ENCODE results near the gene SERPINB2. TPM values are rescaled to one million over a fixed set of nuclear protein-coding genes. Genes with fewer than 3 reads are reported as not detected.
A peak's percentile ranks its signal among the peaks of the same experiment; 100 is the strongest.

The SERPINB2 gene
- total RNA-seq, 2 donors from 2014 or later: not detected

DNA sequence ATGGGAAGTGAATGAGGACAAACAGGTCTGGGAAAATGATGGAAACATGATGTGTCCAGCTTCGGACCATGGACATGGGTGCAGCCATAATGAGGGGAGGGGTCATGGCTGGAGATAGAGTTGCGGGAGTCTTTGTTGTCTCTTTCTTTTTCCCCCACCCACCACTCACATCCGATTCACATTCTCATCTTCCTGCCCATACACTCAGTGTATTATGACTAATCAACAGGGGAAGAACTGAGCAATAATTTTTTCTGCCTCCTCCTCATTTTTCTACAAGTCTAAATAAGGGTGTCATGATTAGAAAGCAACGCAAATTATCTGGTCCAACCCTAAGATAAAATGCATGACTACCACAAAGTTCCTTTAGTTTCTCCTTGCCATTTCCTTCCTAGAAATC lies 5.7 kb upstream of the SERPINB2 start:
- H3K27me3 ChIP-seq (ENCODE audit: control insufficient read depth, insufficient read depth, low read length, poor library complexity, severe bottlenecking): no peaks in the 10 kb centered on the region
- no peaks in the 10 kb centered on the region for H3K36me3 ChIP-seq (ENCODE audit: control insufficient read depth, insufficient read depth, low read length)
- H3K9me3 ChIP-seq (ENCODE audit: control insufficient read depth, low read length): no peaks in the 10 kb centered on the region
- H3K36me3 Mint-ChIP-seq (ENCODE audit: low read depth): no peaks in the 10 kb centered on the region
- WGBS, 2 experiments (ENCODE audit: insufficient coverage in 1 of 2, insufficient read length in 1 of 2): 98 to 100% methylated on average over 1 to 4 of the region's 4 CpGs
- no peak overlapping the region for H3K27ac Mint-ChIP-seq
- no peak for DNase-seq
- peaks cover 4% of the 10 kb centered on the region for H3K4me1 Mint-ChIP-seq
- no peaks in the 10 kb centered on the region for H3K27me3 Mint-ChIP-seq (ENCODE audit: insufficient read depth)
- H3K9me3 Mint-ChIP-seq: no peaks in the 10 kb centered on the region
- H3K4me1 ChIP-seq (ENCODE audit: control insufficient read depth, insufficient read depth, low read length): no peaks in the 10 kb centered on the region
- TF ChIP-seq, protein P1, sequence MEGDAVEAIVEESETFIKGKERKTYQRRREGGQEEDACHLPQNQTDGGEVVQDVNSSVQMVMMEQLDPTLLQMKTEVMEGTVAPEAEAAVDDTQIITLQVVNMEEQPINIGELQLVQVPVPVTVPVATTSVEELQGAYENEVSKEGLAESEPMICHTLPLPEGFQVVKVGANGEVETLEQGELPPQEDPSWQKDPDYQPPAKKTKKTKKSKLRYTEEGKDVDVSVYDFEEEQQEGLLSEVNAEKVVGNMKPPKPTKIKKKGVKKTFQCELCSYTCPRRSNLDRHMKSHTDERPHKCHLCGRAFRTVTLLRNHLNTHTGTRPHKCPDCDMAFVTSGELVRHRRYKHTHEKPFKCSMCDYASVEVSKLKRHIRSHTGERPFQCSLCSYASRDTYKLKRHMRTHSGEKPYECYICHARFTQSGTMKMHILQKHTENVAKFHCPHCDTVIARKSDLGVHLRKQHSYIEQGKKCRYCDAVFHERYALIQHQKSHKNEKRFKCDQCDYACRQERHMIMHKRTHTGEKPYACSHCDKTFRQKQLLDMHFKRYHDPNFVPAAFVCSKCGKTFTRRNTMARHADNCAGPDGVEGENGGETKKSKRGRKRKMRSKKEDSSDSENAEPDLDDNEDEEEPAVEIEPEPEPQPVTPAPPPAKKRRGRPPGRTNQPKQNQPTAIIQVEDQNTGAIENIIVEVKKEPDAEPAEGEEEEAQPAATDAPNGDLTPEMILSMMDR (conservative IDR thresholded peaks at IDR 0.05): no peak
- H3K27ac ChIP-seq (ENCODE audit: low read depth, low read length): no peak overlapping the region
- no peak overlapping the region for H3K9ac ChIP-seq (ENCODE audit: extremely low read depth, low read length, poor library complexity, severe bottlenecking)
- H3K4me3 ChIP-seq (ENCODE audit: low read length): no peak overlapping the region
- no peak overlapping the region for H3K4me3 Mint-ChIP-seq

- H3K4me3 Mint-ChIP-seq: no peak overlapping the region
- H3K4me1 ChIP-seq (ENCODE audit: control insufficient read depth, insufficient read depth, low read length): no peaks in the 10 kb centered on the region
Measured at GRCh38 chr18:63882333-63883141, 5.0 kb upstream of the SERPINB2 start.

GRCh38 chr18:63883617-63884016 lies 3.9 kb upstream of the SERPINB2 start:
- Mint-ChIP-seq H3K27ac (no peak overlapping the region), H3K9me3 (no peaks in the 10 kb centered on the region), H3K36me3 (ENCODE audit: low read depth) (no peaks in the 10 kb centered on the region), H3K4me3 (no peak overlapping the region), H3K27me3 (ENCODE audit: insufficient read depth) (no peaks in the 10 kb centered on the region), H3K4me1 (peaks cover 4% of the 10 kb centered on the region)
- H3K9ac ChIP-seq (ENCODE audit: extremely low read depth, low read length, poor library complexity, severe bottlenecking): no peak overlapping the region
- no peak for DNase-seq
- no peaks in the 10 kb centered on the region for H3K27me3 ChIP-seq (ENCODE audit: control insufficient read depth, insufficient read depth, low read length, poor library complexity, severe bottlenecking)
- no peak overlapping the region for H3K27ac ChIP-seq (ENCODE audit: low read depth, low read length)
- H3K4me1 ChIP-seq (ENCODE audit: control insufficient read depth, insufficient read depth, low read length): no peaks in the 10 kb centered on the region
- no peaks in the 10 kb centered on the region for H3K9me3 ChIP-seq (ENCODE audit: control insufficient read depth, low read length)
- H3K36me3 ChIP-seq (ENCODE audit: control insufficient read depth, insufficient read depth, low read length): no peaks in the 10 kb centered on the region
- no peak overlapping the region for H3K4me3 ChIP-seq (ENCODE audit: low read length)
- TF ChIP-seq, protein P1 (conservative IDR thresholded peaks at IDR 0.05): no peak

More at GRCh38 chr18:63882333-63883141, 5.0 kb upstream of the SERPINB2 start:
- Histone ChIP-seq H3K4me3 (ENCODE audit: low read length) (no peak overlapping the region), H3K9ac (ENCODE audit: extremely low read depth, low read length, poor library complexity, severe bottlenecking) (no peak overlapping the region), H3K9me3 (ENCODE audit: control insufficient read depth, low read length) (no peaks in the 10 kb centered on the region), H3K36me3 (ENCODE audit: control insufficient read depth, insufficient read depth, low read length) (no peaks in the 10 kb centered on the region), H3K27me3 (ENCODE audit: control insufficient read depth, insufficient read depth, low read length, poor library complexity, severe bottlenecking) (no peaks in the 10 kb centered on the region), H3K27ac (ENCODE audit: low read depth, low read length) (no peak overlapping the region)
- DNase-seq: peak; percentile 54
- Mint-ChIP-seq H3K4me1 (peaks cover 4% of the 10 kb centered on the region), H3K36me3 (ENCODE audit: low read depth) (no peaks in the 10 kb centered on the region), H3K27me3 (ENCODE audit: insufficient read depth) (no peaks in the 10 kb centered on the region), H3K9me3 (no peaks in the 10 kb centered on the region), H3K27ac (no peak overlapping the region)
- WGBS, 2 experiments (ENCODE audit: insufficient coverage in 1 of 2, insufficient read length in 1 of 2): 82 to 83% methylated on average over 4 to 8 of the region's 8 CpGs
- TF ChIP-seq, protein P1 (conservative IDR thresholded peaks at IDR 0.05): no peak
